CD4-positive, alpha-beta T cell treated with Interleukin-2 at 100 ng/mL for 4 hours (primary cell): ENCODE measurements around the gene TYW1.
"Not testable (repeated sequence)": the region's sequence is repeated elsewhere in the genome, so short reads cannot be mapped to it uniquely, and the experiment has no call there.

Experiments
- DNase-seq: peaks from one replicate; pipeline ENCODE4 v3.0.0-alpha.2; 2020; ENCODE audit warnings: low spot score

Gene TYW1

GRCh38 chr7:67045496-67045995 lies 48.9 kb downstream of the TYW1 start:
- DNase-seq = no peak

GRCh38 chr7:67046819-67047218 lies 50.2 kb downstream of the TYW1 start:
- DNase-seq = not testable (repeated sequence)

DNA sequence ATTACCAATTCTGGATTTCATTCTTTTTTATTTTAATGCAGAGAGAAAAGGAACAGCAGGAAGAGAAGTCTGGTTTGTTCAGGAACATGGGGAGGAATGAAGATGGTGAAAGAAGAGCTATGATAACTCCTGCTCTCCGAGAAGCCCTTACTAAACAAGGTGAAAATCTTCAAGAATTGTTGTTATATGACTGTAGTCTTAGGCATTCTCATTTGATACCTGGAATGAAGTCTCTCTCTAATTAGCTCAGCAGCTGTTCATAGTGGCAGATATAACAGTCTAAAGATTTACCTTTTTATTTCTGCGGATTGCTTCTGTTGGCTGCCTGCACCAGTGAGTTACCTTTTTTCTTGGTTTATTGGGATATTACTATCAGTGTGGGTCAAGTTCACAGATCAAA lies 53.3 kb downstream of the TYW1 start:
- not testable (repeated sequence) for DNase-seq

DNA sequence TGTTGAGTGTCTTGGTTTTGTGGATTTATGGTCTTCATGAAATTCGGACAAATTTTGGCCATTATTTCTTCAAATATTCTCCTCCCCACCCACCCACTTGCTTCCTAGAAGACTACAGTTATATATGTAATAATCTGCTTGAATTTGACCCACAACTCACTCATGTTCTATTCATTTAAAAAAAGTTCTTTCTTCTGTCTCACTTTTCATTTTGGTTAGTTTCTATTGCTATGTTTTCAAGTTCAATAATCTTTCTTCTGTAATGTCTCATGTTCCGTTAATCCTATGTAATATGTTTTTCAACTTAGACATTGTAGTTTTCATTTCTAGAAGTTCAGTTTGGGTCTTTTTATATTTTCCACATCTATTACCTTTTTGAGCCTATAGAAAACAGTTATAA lies 55.5 kb downstream of the TYW1 start:
- DNase-seq = not testable (repeated sequence)

- no peak for DNase-seq
Observed at GRCh38 chr7:67056683-67057082, 60.0 kb downstream of the TYW1 start.

DNA sequence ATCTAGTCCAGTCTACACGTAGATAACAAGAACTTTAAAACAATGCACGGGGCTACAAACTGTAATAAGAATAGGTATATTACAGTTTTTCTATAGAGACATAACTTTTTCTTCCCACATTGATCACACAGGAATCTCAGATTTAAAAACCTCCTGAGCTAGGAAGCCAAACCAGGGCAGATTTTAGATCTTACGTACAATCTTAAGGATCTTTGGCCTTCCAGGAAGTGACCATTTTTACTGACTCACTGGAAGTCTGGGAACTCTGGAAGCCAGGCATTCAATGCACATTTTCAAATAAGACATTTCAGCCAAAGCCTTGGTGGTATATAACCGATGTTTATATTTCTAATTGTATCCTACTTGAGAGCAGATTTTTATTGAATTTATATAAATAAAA lies 64.7 kb downstream of the TYW1 start:
- DNase-seq = not testable (repeated sequence)

GRCh38 chr7:67062802-67063201 lies 66.2 kb downstream of the TYW1 start:
- not testable (repeated sequence) for DNase-seq

DNA sequence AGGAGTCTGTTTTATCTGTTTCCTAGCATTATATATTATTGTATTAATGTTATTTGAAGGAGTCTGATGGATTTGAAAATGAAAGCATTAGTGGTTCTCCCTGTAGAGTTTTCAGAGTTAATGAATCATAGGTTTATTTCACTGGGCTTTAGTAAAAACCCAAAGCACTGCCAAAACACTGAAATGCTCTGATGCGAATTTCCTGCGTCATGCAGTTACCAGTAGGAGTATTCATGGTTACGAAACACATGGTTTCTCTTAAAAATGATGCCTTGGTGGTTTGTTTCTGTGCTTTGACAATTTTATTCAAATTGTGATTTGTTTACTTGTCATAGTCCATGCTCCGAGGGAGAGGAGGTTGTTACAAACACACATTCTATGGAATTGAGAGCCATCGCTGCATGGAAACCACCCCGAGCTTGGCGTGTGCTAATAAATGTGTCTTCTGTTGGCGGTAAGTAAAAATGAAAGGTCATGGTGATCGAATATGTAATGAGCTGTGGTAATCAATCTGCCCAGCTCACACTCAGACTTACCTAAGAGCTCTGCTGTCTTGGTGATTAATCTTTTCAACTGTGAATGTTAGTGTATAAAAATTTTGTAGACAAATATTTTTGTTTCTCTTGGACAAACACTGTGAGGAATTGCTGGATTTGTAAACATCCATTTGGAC lies 70.5 kb downstream of the TYW1 start:
- not testable (repeated sequence) for DNase-seq

- not testable (repeated sequence) for DNase-seq
Observed at GRCh38 chr7:67076120-67076519, 79.5 kb downstream of the TYW1 start.

GRCh38 chr7:67082880-67083279 lies 86.2 kb downstream of the TYW1 start:
- DNase-seq = not testable (repeated sequence)

DNA sequence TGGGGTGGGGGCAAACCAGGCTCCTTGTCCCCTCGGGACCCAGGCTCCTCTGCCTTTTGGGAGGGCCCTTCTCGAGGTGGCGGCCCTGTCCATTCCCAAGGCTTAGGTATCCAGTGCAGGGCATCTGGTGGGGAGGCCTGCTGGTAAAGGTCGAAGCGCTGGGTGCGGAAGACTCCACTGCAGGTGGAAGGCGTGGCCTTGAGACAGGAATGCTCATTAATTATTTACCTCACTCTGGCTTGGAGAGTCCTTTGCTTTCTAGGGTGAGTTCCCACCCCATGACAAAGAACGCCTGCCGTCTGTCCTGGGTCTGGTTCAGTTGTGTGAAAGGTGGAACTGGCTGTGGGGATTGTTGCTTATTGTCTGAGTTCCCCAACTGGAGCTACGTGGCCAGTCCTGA lies 92.6 kb downstream of the TYW1 start:
- DNase-seq = not testable (repeated sequence)

- not testable (repeated sequence) for DNase-seq
Observed at GRCh38 chr7:67091053-67091452, 94.4 kb downstream of the TYW1 start.

GRCh38 chr7:67098031-67098430 lies 101.4 kb downstream of the TYW1 start:
- DNase-seq = not testable (repeated sequence)

DNA sequence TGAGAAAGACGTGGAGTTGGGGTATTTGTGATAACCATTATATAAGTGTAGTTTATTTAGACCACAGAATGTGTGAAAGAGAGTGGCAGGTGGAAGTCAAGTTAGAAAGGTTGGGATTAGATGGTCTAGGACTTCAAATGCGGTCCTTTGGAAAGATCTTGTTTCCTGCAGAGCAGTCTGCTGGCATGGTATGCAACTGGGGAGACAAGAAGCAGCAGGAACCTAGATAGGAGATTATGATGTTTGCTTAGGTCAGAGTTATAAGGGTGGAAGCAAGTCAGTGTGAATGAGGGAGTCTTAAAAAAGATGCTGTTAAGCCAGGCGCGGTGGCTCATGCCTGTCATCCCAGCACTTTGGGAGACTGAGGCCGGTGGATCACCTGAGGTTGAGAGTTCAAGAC lies 102.8 kb downstream of the TYW1 start:
- not testable (repeated sequence) for DNase-seq

DNA sequence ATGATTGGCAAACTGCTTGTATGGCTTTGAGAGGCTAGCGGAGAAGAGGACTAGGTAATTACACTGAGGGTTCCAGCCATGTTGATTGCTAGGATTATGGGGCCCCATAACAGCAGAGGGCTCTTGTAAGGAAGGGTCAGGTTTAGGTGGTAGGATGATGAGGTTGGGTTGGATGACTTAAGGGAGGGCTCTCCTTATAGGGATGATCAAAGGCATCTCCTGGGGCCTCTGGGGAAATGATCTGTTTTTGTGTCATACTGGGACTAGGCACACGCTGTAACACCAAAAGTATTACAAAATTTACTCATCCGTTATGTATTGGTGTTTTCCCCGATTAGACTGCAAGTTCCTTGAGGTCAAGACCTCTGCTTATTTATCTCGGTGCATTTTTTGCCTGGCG lies 103.4 kb downstream of the TYW1 start:
- DNase-seq = not testable (repeated sequence)

DNA sequence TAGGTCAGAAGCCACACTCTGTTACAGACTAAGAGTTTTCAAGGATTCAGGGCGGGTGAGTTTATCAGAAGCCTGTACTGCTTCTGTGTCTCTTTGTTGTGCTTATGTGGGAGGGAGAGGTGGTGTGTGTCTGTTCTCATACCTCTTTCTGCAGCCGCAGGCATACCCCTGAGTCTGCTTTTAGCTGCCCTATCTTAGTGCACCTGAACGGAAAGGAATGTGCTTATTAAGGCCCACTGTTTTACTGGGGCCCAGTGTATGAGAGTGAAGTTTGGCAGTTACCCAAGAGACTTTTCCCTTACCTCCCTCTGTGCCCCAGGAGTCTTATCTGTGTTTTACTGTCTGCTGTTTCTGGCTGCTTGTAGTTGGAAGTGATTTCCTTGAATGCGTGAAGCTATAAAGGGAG lies 104.3 kb downstream of the TYW1 start:
- no peak for DNase-seq

- DNase-seq = peak; percentile 2
Observed at GRCh38 chr7:67104937-67105336, 108.3 kb downstream of the TYW1 start.

- DNase-seq = peak; percentile 14
Observed at GRCh38 chr7:67105377-67105776, 108.7 kb downstream of the TYW1 start.

DNA sequence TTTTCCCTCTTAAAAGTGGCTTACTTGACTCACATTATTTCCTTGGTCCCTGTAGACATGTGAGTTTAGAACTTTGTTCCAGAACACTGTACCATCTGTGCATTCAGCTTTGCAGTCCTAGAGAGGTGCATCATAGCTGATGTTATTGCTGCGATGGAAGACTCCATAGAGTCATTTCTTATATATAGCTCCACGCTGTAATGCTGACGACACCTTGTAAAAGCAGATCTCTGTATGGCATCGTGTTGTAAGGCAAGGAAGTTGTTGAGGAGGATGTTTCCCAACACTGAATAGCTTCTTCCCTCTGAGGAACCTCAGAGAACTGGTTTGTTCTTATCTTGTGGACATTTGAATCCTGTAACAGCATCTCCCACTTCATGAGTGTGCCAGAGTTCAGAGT lies 109.6 kb downstream of the TYW1 start:
- not testable (repeated sequence) for DNase-seq

GRCh38 chr7:67111342-67111741 lies 114.7 kb downstream of the TYW1 start:
- DNase-seq = not testable (repeated sequence)

GRCh38 chr7:67114483-67115246 lies 118.0 kb downstream of the TYW1 start:
- DNase-seq = not testable (repeated sequence)

- DNase-seq = not testable (repeated sequence)
Observed at GRCh38 chr7:67120491-67120890, 123.9 kb downstream of the TYW1 start.

DNA sequence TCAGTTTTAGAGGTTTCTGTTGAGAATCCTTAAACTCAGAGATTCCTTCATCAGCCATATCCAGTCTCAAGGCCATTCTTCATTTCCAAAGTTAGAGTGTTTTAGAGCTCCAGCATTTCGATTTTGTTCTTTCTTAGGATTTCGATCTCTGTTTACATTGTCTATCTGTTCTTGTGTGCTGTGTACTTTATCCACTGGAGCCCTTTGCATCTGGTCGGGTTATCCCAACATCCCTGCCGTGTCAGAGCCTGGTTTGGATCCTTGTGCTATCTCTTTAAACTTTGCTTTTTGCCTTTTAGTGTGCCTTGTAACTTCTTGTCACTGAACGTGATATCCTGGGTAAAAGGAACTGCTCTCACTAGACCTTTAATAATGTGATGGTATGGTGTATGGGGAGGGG lies 131.6 kb downstream of the TYW1 start:
- DNase-seq = not testable (repeated sequence)
